Keratinocyte (primary cell): ENCODE data around the gene CRYBB2. TPM values are rescaled to one million over a fixed set of nuclear protein-coding genes. Genes with fewer than 3 reads are reported as not detected.

Experiments used
- DNase-seq: peaks from one replicate; pipeline ENCODE4 v3.0.0-alpha.2; 2011; ENCODE audit warnings: low read depth, missing footprints, low spot score
- FAIRE-seq: peaks from 2 replicates; lab custom pipeline; 2011; peaks lifted over from hg19 to GRCh38; lab: Jason Lieb, UNC
- H2AFZ ChIP-seq: 2 replicates; pipeline ENCODE4 v1.6.0; 2012; ENCODE audit warnings: low read length, control low read depth, inconsistent platforms; ENCODE audit not compliant: control insufficient read depth
- H3K27ac ChIP-seq: 2 replicates; pipeline ENCODE4 v1.5.1; 2011; ENCODE audit warnings: low read length; ENCODE audit not compliant: control insufficient read depth, insufficient read depth
- H3K27me3 ChIP-seq: 3 replicates; pipeline ENCODE4 v1.6.0; 2011; ENCODE audit warnings: low read length; ENCODE audit not compliant: control insufficient read depth, insufficient read depth; ENCODE audit errors: extremely low read depth
- H3K36me3 ChIP-seq, 2 experiments: 2 replicates in 1 of 2; 3 replicates in 1 of 2; pipeline ENCODE4 v1.5.1; 2011; ENCODE audit warnings: low read length in 2 of 2, mild to moderate bottlenecking in 1 of 2; ENCODE audit not compliant: control insufficient read depth in 2 of 2, insufficient read depth in 2 of 2; ENCODE audit errors: extremely low read depth in 1 of 2
- H3K4me1 ChIP-seq: 3 replicates; pipeline ENCODE4 v1.5.1; 2011; ENCODE audit warnings: low read length; ENCODE audit not compliant: control insufficient read depth, insufficient read depth; ENCODE audit errors: extremely low read depth
- H3K4me2 ChIP-seq: 3 replicates; pipeline ENCODE4 v1.6.0; 2011; ENCODE audit warnings: low read depth, low read length; ENCODE audit not compliant: control insufficient read depth, insufficient read depth; ENCODE audit errors: extremely low read depth
- H3K4me3 ChIP-seq, 3 experiments: fragments of 200-600 bp in 1 of 3; sonication (generic) in 1 of 3; 2 replicates in 2 of 3; 3 replicates in 1 of 3; pipeline ENCODE4 v1.5.1; 2011 to 2016; ENCODE audit warnings: low read length in 3 of 3, mild to moderate bottlenecking in 3 of 3, control low read depth in 2 of 3, inconsistent platforms in 1 of 3, low read depth in 1 of 3, mixed read lengths in 1 of 3, mixed run types in 1 of 3, moderate library complexity in 1 of 3; ENCODE audit not compliant: control insufficient read depth in 2 of 3, insufficient read depth in 2 of 3; ENCODE audit errors: extremely low read depth in 1 of 3
- H3K79me2 ChIP-seq: 2 replicates; pipeline ENCODE4 v1.6.0; 2012; ENCODE audit warnings: low read length; ENCODE audit not compliant: control insufficient read depth, insufficient read depth
- H3K9ac ChIP-seq: 3 replicates; pipeline ENCODE4 v1.6.0; 2011; ENCODE audit warnings: low read length; ENCODE audit not compliant: control insufficient read depth, insufficient read depth; ENCODE audit errors: extremely low read depth
- H3K9me1 ChIP-seq: 3 replicates; pipeline ENCODE4 v1.6.0; 2011; ENCODE audit warnings: low read length; ENCODE audit not compliant: control insufficient read depth, insufficient read depth; ENCODE audit errors: extremely low read depth
- H3K9me3 ChIP-seq: 2 replicates; pipeline ENCODE4 v1.5.1; 2012; ENCODE audit warnings: low read depth, low read length; ENCODE audit not compliant: control insufficient read depth
- H4K20me1 ChIP-seq: 3 replicates; pipeline ENCODE4 v1.6.0; 2011; ENCODE audit warnings: low read length; ENCODE audit not compliant: control insufficient read depth, insufficient read depth; ENCODE audit errors: extremely low read depth
- EZH2 ChIP-seq: IDR thresholded peaks from one replicate; pipeline ENCODE4 v1.6.1; 2012; ENCODE audit warnings: inconsistent platforms, mild to moderate bottlenecking, low read length, moderate library complexity
- dilution Hi-C: fragments of 300-500 bp; cut with MboI; formaldehyde crosslinking; loops from one replicate; pipeline ENCODE4 v1.7.0; 2020; ENCODE audit warnings: low sequenced_read_pairs; ENCODE audit not compliant: extremely low pct_ligation_motif_present
- polyA plus RNA-seq, 5 experiments: library from polyadenylated mRNA; depleted of rRNA in 3 of 5; stranded (reverse) in 3 of 5; stranded (forward) in 1 of 5; unstranded in 1 of 5; fragments of >200 nt; gene quantifications; 1 replicate in 1 of 5; 2 replicates in 3 of 5; 3 replicates in 1 of 5; pipeline versions ENCODE4 v1.2.1 to v1.2.3, GENCODE V29; 2011 to 2012; ENCODE audit warnings: missing spikeins in 2 of 5, low read depth in 1 of 5, low replicate concordance in 1 of 5
- TF ChIP-seq, protein P1 (sequence below), 3 experiments: IDR thresholded peaks in 1 of 3; conservative IDR thresholded peaks in 1 of 3; optimal IDR thresholded peaks in 1 of 3; 2 replicates in 2 of 3; 3 replicates in 1 of 3; pipeline versions ENCODE3 to v1.5.1; 2011; ENCODE audit warnings: low read length in 3 of 3, mild to moderate bottlenecking in 3 of 3, moderate library complexity in 2 of 3, control low read depth in 1 of 3, inconsistent platforms in 1 of 3; ENCODE audit not compliant: insufficient read depth in 2 of 3; ENCODE audit errors: extremely low read depth in 1 of 3

The CRYBB2 gene
- polyA plus RNA-seq, 1 donor (not counting 4 experiments of a cell fraction or from before 2014, with no cell fraction given), result 0.55 TPM

DNA sequence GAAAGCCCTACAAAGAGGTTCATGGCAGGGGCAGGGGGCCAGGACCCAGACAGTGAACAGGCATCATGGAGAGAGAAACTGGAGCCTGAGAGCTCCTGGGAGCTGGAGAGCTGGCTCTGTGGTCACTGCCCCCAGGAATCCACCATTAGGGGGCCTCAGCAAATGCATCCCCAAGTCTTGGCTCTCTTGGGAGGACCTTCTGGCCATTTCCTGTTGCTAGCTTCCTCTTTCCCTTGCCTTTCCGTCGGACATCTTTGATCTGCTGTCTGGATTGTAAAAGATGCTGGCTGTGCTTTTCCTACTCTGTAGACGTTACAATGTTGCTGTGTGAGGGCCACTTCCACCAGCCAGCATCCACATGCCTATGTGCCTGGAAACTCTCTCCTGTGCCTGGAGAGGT lies 7.1 kb upstream of the CRYBB2 start:
- Histone ChIP-seq H3K4me2 (no peak overlapping the region), H3K9ac (no peak overlapping the region), H2AFZ (no peak overlapping the region), H3K4me3 (no peak overlapping the region), H3K9me3 (no peaks in the 10 kb centered on the region), H3K9me1 (no peaks in the 10 kb centered on the region), H3K27ac (no peak overlapping the region), H3K4me1 (no peaks in the 10 kb centered on the region), H4K20me1 (no peaks in the 10 kb centered on the region), H3K36me3 (no peaks in the 10 kb centered on the region), H3K27me3 (peaks cover 3% of the 10 kb centered on the region), H3K79me2 (no peaks in the 10 kb centered on the region)
- no peak for TF ChIP-seq EZH2
- TF ChIP-seq, protein P1, sequence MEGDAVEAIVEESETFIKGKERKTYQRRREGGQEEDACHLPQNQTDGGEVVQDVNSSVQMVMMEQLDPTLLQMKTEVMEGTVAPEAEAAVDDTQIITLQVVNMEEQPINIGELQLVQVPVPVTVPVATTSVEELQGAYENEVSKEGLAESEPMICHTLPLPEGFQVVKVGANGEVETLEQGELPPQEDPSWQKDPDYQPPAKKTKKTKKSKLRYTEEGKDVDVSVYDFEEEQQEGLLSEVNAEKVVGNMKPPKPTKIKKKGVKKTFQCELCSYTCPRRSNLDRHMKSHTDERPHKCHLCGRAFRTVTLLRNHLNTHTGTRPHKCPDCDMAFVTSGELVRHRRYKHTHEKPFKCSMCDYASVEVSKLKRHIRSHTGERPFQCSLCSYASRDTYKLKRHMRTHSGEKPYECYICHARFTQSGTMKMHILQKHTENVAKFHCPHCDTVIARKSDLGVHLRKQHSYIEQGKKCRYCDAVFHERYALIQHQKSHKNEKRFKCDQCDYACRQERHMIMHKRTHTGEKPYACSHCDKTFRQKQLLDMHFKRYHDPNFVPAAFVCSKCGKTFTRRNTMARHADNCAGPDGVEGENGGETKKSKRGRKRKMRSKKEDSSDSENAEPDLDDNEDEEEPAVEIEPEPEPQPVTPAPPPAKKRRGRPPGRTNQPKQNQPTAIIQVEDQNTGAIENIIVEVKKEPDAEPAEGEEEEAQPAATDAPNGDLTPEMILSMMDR (optimal IDR thresholded peaks at IDR 0.05 in 1 of 3, IDR thresholded peaks at IDR 0.05 in 1 of 3, conservative IDR thresholded peaks at IDR 0.05 in 1 of 3; ENCODE audit: extremely low read depth in 1 of 3, insufficient read depth in 2 of 3, low read length in 3 of 3), result no peak
- FAIRE-seq (no peak), DNase-seq (no peak)
- dilution Hi-C loops, result no loop called here

DNA sequence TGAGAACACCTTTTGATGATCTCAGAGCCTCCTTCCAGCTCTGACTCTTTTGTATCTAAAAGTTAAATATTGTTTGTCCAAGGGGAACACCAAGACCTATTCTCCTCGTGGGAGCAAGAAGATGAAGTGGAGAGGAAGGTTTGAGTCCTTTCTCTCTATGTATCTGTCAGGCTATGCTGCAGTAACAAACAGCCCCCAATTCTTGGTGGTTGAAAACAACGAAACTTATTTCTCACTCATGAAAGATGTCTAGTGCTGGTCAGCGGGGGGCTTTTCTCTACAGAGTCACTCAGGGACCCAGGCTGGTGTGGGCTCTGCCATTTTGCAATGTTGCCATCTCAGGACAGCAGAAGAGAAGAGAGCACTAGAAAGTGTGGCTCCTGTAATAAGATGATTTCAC lies 6.2 kb upstream of the CRYBB2 start:
- FAIRE-seq, result no peak
- no peak overlapping the region for H3K4me3 ChIP-seq

More for the DNA sequence above, 6.2 kb upstream of the CRYBB2 start:
- H3K9me1 ChIP-seq, result no peaks in the 10 kb centered on the region
- DNase-seq, result no peak
- H3K79me2 ChIP-seq, result no peaks in the 10 kb centered on the region
- H2AFZ ChIP-seq, result no peak overlapping the region
- H3K27me3 ChIP-seq, result peaks cover 3% of the 10 kb centered on the region
- H3K36me3 ChIP-seq, result no peaks in the 10 kb centered on the region
- no peaks in the 10 kb centered on the region for H3K9me3 ChIP-seq
- no peaks in the 10 kb centered on the region for H4K20me1 ChIP-seq
- H3K4me1 ChIP-seq, result no peaks in the 10 kb centered on the region
- no peak overlapping the region for H3K27ac ChIP-seq
- dilution Hi-C loops, result no loop called here
- TF ChIP-seq, protein P1 (optimal IDR thresholded peaks at IDR 0.05 in 1 of 3, IDR thresholded peaks at IDR 0.05 in 1 of 3, conservative IDR thresholded peaks at IDR 0.05 in 1 of 3; ENCODE audit: extremely low read depth in 1 of 3, insufficient read depth in 2 of 3, low read length in 3 of 3), result no peak
- TF ChIP-seq EZH2, result no peak
- no peak overlapping the region for H3K4me2 ChIP-seq
- no peak overlapping the region for H3K9ac ChIP-seq
